ENCODE results near the gene GGT6. TPM values are rescaled to one million over a fixed set of nuclear protein-coding genes. Genes with fewer than 3 reads are reported as not detected.

GGT6 gene
- total RNA-seq, 1 experiment from 2014 or later = not detected

DNA sequence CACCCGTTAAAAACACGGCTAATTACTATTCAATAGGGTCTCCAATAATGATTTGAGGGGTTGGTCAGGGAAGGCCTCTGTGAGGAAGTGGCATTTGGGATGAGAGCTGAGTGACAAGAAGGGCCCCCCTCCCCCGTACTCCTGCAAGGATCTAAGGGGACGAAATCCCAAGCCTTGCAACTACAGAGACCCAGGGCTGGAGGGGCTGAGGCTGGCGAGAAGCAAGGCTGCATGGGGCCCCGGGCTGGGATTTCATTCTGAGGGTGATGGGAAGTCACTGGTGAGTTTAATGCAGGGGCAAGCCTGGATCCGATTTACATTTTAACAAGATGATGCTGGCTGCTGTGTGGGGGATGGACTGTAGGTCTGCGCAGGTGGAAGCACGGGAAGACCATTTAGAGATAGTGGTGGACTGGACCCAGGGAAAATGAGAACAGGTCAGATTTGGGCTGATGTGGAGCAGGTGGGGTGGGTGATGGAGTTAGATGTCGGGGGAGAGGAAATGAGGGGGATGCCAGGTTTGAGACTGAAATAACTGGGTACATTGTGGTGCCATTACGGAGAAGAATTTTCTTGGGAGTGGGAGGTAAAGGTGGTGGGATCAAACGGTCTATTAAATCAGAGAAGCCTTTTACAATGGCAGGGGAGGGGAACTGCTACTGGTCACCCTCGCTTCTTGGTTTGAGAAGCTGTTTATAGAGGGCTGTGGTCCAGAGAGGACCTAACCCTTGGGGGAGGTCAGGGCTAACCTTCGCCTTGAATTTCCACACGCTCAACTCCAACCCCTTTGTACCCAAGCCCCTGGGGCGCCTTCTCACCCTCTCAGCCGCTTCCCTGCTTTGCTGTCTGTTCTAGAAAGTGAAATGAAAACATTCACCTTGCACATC lies 4.3 kb downstream of the GGT6 start:
- peaks cover 23% of the 10 kb centered on the region; the same call in 1 of the 2 replicates for H3K36me3 ChIP-seq (ENCODE audit: insufficient read depth, low read length)
- H3K79me2 ChIP-seq (ENCODE audit: low read length) = peaks cover 28% of the 10 kb centered on the region
- peak overlapping the region; percentile 87 for H3K4me3 ChIP-seq (ENCODE audit: low read length)
- no peaks in the 10 kb centered on the region for H3K9me2 ChIP-seq (replicated peaks; ENCODE audit: insufficient read depth, low read length)
- H3K9me3 ChIP-seq (ENCODE audit: low read length) = no peaks in the 10 kb centered on the region
- peaks cover 32% of the 10 kb centered on the region for H3K4me1 ChIP-seq (ENCODE audit: low read length)
- peak overlapping the region; percentile 91 for H3K4me2 ChIP-seq (ENCODE audit: low read depth, low read length, poor library complexity, severe bottlenecking)
- no peaks in the 10 kb centered on the region for H3K27me3 ChIP-seq (ENCODE audit: low read length)
- peak overlapping the region; percentile 88 for H3K9ac ChIP-seq (ENCODE audit: low read length)
- peak; percentile 55 for DNase-seq
- H3K27ac ChIP-seq (ENCODE audit: low read length) = peak overlapping the region; percentile 65; the same call in 1 of the 2 replicates
- H4K20me1 ChIP-seq (ENCODE audit: insufficient read depth, low read depth, low read length) = peaks cover 4% of the 10 kb centered on the region
- peak overlapping the region; percentile 31; the same call in 1 of the 2 replicates for H2AFZ ChIP-seq (ENCODE audit: low read length)

GRCh38 chr17:4554997-4555799 lies 5.2 kb downstream of the GGT6 start, which contains the start of gene MYBBP1A:
Gene MYBBP1A (minus strand): TSS chr17:4555384. CDS start chr17:4555324, 60 bp downstream.
- DNase-seq = peak; percentile 99
- Histone ChIP-seq H4K20me1 (ENCODE audit: insufficient read depth, low read depth, low read length) (peaks cover 13% of the 10 kb centered on the region), H2AFZ (ENCODE audit: low read length) (peak within 1 kb of the TSS; percentile 31; the same call in 1 of the 2 replicates)

DNA sequence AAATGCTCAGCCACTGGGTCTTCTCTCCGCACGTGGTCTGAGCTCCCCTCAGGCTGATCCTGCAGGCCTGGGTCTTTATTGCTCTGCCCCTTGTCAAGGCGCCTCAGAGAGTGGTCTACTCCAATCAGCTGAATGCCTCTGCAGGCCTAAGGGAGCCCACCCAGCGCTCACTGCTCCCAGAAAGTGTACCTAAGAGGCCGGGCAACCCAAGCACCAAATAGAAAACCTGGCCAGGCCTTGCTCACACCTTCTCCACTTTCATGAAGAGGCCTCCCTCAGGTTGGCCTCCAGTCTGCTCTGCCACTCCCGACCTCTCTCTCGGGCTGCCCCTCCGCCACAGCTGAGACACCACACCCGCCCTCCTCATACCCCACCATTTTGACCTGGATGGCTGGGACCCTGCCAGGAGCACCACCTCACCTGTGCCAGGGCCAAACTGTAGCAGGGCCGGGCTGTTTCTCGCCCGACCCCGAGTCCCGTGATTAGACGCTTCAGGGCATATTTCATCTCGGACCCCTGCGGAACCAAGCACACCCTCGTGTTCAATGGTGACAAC lies 5.9 kb downstream of the GGT6 start:
- Histone ChIP-seq H3K9me3 (ENCODE audit: low read length) (no peaks in the 10 kb centered on the region), H3K36me3 (ENCODE audit: insufficient read depth, low read length) (peaks cover 31% of the 10 kb centered on the region; the same call in 1 of the 2 replicates), H3K4me2 (ENCODE audit: low read depth, low read length, poor library complexity, severe bottlenecking) (peak overlapping the region; percentile 91), H3K9ac (ENCODE audit: low read length) (peak overlapping the region; percentile 88), H2AFZ (ENCODE audit: low read length) (no peak overlapping the region; the same call in 1 of the 2 replicates), H3K4me1 (ENCODE audit: low read length) (peaks cover 27% of the 10 kb centered on the region), H3K4me3 (ENCODE audit: low read length) (peak overlapping the region; percentile 87), H3K27me3 (ENCODE audit: low read length) (no peaks in the 10 kb centered on the region), H3K79me2 (ENCODE audit: low read length) (peaks cover 31% of the 10 kb centered on the region), H3K27ac (ENCODE audit: low read length) (peak overlapping the region; percentile 36; the same call in 1 of the 2 replicates), H4K20me1 (ENCODE audit: insufficient read depth, low read depth, low read length) (peaks cover 16% of the 10 kb centered on the region), H3K9me2 (replicated peaks; ENCODE audit: insufficient read depth, low read length) (no peaks in the 10 kb centered on the region)
- DNase-seq = peak; percentile 61

More at GRCh38 chr17:4554997-4555799, 5.2 kb downstream of the GGT6 start, which contains the start of gene MYBBP1A:
- peak within 1 kb of the TSS; percentile 65 for H3K27ac ChIP-seq (ENCODE audit: low read length)
- no peaks in the 10 kb centered on the region for H3K9me2 ChIP-seq (replicated peaks; ENCODE audit: insufficient read depth, low read length)
- H3K4me2 ChIP-seq (ENCODE audit: low read depth, low read length, poor library complexity, severe bottlenecking) = peak within 1 kb of the TSS; percentile 91
- peak within 1 kb of the TSS; percentile 87 for H3K4me3 ChIP-seq (ENCODE audit: low read length)
- H3K9ac ChIP-seq (ENCODE audit: low read length) = peak within 1 kb of the TSS; percentile 88
- H3K36me3 ChIP-seq (ENCODE audit: insufficient read depth, low read length) = peaks cover 28% of the 10 kb centered on the region; the same call in 1 of the 2 replicates
- no peaks in the 10 kb centered on the region for H3K9me3 ChIP-seq (ENCODE audit: low read length)
- peaks cover 27% of the 10 kb centered on the region for H3K4me1 ChIP-seq (ENCODE audit: low read length)
- no peaks in the 10 kb centered on the region for H3K27me3 ChIP-seq (ENCODE audit: low read length)
- peaks cover 31% of the 10 kb centered on the region for H3K79me2 ChIP-seq (ENCODE audit: low read length)

DNA sequence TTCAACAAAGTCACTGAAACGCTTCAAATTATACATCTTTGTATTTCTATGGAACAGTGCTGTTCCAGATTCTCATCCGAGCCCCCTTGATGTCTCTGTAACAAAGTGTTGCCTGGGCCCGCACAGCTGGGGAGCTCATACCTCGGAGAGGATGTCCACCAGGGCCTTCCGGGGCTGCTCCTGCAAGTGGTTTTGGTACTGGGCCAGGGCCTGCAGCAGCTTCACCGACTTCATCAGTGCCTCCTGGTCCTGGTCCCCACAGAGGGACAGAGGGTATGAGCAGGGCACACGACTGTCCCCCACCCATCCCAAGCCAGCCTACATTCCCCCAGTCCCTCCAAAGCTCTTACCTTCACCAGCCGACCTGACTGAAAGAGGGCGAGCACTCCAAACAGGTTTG lies 6.7 kb downstream of the GGT6 start:
- H4K20me1 ChIP-seq (ENCODE audit: insufficient read depth, low read depth, low read length) = peaks cover 20% of the 10 kb centered on the region
- no peak overlapping the region; the same call in 1 of the 2 replicates for H3K27ac ChIP-seq (ENCODE audit: low read length)
- H3K4me3 ChIP-seq (ENCODE audit: low read length) = peak overlapping the region; percentile 87
- H3K9me2 ChIP-seq (replicated peaks; ENCODE audit: insufficient read depth, low read length) = no peaks in the 10 kb centered on the region
- no peaks in the 10 kb centered on the region for H3K9me3 ChIP-seq (ENCODE audit: low read length)
- DNase-seq = no peak
- peaks cover 31% of the 10 kb centered on the region for H3K79me2 ChIP-seq (ENCODE audit: low read length)
- H3K27me3 ChIP-seq (ENCODE audit: low read length) = no peaks in the 10 kb centered on the region
- peak overlapping the region; percentile 88 for H3K9ac ChIP-seq (ENCODE audit: low read length)
- H3K4me1 ChIP-seq (ENCODE audit: low read length) = peaks cover 27% of the 10 kb centered on the region
- H2AFZ ChIP-seq (ENCODE audit: low read length) = no peak overlapping the region
- H3K36me3 ChIP-seq (ENCODE audit: insufficient read depth, low read length) = peaks cover 31% of the 10 kb centered on the region; the same call in 1 of the 2 replicates
- H3K4me2 ChIP-seq (ENCODE audit: low read depth, low read length, poor library complexity, severe bottlenecking) = peak overlapping the region; percentile 91

- Histone ChIP-seq H3K9ac (ENCODE audit: low read length) (no peak overlapping the region), H3K36me3 (ENCODE audit: insufficient read depth, low read length) (peaks cover 35% of the 10 kb centered on the region; the same call in 1 of the 2 replicates), H3K79me2 (ENCODE audit: low read length) (peaks cover 31% of the 10 kb centered on the region), H2AFZ (ENCODE audit: low read length) (no peak overlapping the region), H3K4me1 (ENCODE audit: low read length) (peaks cover 27% of the 10 kb centered on the region), H3K9me2 (replicated peaks; ENCODE audit: insufficient read depth, low read length) (no peaks in the 10 kb centered on the region), H3K4me3 (ENCODE audit: low read length) (no peak overlapping the region), H4K20me1 (ENCODE audit: insufficient read depth, low read depth, low read length) (peaks cover 20% of the 10 kb centered on the region), H3K4me2 (ENCODE audit: low read depth, low read length, poor library complexity, severe bottlenecking) (no peak overlapping the region), H3K9me3 (ENCODE audit: low read length) (no peaks in the 10 kb centered on the region), H3K27me3 (ENCODE audit: low read length) (no peaks in the 10 kb centered on the region), H3K27ac (ENCODE audit: low read length) (no peak overlapping the region)
- no peak for DNase-seq
These were observed 8.4 kb downstream of the GGT6 start for GRCh38 chr17:4551796-4552525.

DNA sequence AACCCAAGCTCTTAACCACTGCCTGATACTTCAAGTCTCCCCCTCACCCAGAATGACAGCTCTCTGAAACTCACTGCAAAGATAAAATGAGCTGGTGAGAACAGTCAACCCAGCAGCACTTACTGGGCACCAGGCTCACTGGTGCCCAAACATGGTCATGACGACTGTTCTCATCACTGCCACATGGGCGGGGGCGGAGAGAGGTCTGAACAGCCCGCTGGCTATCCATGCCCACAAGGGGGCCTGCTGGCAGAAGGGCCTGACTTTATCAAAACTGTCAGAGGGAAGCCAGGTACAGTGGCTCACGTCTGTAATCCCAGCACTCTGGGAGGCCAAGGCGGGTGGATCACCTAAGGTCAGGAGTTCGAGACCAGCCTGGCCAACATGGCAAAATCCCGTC lies 9.2 kb downstream of the GGT6 start:
- H3K79me2 ChIP-seq (ENCODE audit: low read length) = peaks cover 31% of the 10 kb centered on the region

GRCh38 chr17:4550534-4551039 lies 9.8 kb downstream of the GGT6 start:
- Histone ChIP-seq H3K4me1 (ENCODE audit: low read length) (peaks cover 14% of the 10 kb centered on the region), H3K9me3 (ENCODE audit: low read length) (no peaks in the 10 kb centered on the region), H3K4me3 (ENCODE audit: low read length) (no peak overlapping the region), H3K9ac (ENCODE audit: low read length) (no peak overlapping the region), H3K36me3 (ENCODE audit: insufficient read depth, low read length) (peaks cover 35% of the 10 kb centered on the region; the same call in 1 of the 2 replicates), H3K4me2 (ENCODE audit: low read depth, low read length, poor library complexity, severe bottlenecking) (no peak overlapping the region), H2AFZ (ENCODE audit: low read length) (no peak overlapping the region), H3K79me2 (ENCODE audit: low read length) (peaks cover 31% of the 10 kb centered on the region), H4K20me1 (ENCODE audit: insufficient read depth, low read depth, low read length) (peaks cover 24% of the 10 kb centered on the region), H3K27ac (ENCODE audit: low read length) (no peak overlapping the region), H3K27me3 (ENCODE audit: low read length) (no peaks in the 10 kb centered on the region), H3K9me2 (replicated peaks; ENCODE audit: insufficient read depth, low read length) (no peaks in the 10 kb centered on the region)
- DNase-seq = no peak

More for the DNA sequence above, 9.2 kb downstream of the GGT6 start:
- DNase-seq = peak; percentile 64
- Histone ChIP-seq H4K20me1 (ENCODE audit: insufficient read depth, low read depth, low read length) (peaks cover 24% of the 10 kb centered on the region), H2AFZ (ENCODE audit: low read length) (no peak overlapping the region), H3K27me3 (ENCODE audit: low read length) (no peaks in the 10 kb centered on the region), H3K9ac (ENCODE audit: low read length) (no peak overlapping the region), H3K4me1 (ENCODE audit: low read length) (peaks cover 20% of the 10 kb centered on the region), H3K9me3 (ENCODE audit: low read length) (no peaks in the 10 kb centered on the region), H3K36me3 (ENCODE audit: insufficient read depth, low read length) (peaks cover 35% of the 10 kb centered on the region; the same call in 1 of the 2 replicates), H3K4me2 (ENCODE audit: low read depth, low read length, poor library complexity, severe bottlenecking) (no peak overlapping the region), H3K4me3 (ENCODE audit: low read length) (no peak overlapping the region), H3K27ac (ENCODE audit: low read length) (no peak overlapping the region), H3K9me2 (replicated peaks; ENCODE audit: insufficient read depth, low read length) (no peaks in the 10 kb centered on the region)

Data from Karpas-422 (cell line).